H54 (cell line): ENCODE data around the gene SLC22A2.

ENCODE experiments used
- DNase-seq: peaks from one replicate; pipeline ENCODE4 v3.0.0; 2011; ENCODE audit warnings: low spot score, mixed read lengths; ENCODE audit not compliant: insufficient read length
- FAIRE-seq: peaks from 3 replicates; lab custom pipeline; 2011; peaks lifted over from hg19 to GRCh38; lab: Jason Lieb, UNC
- POLR2A ChIP-seq: IDR thresholded peaks from 2 replicates; pipeline ENCODE4 v1.6.1; 2011; ENCODE audit warnings: low read depth, mild to moderate bottlenecking, low read length

SLC22A2 gene

DNA sequence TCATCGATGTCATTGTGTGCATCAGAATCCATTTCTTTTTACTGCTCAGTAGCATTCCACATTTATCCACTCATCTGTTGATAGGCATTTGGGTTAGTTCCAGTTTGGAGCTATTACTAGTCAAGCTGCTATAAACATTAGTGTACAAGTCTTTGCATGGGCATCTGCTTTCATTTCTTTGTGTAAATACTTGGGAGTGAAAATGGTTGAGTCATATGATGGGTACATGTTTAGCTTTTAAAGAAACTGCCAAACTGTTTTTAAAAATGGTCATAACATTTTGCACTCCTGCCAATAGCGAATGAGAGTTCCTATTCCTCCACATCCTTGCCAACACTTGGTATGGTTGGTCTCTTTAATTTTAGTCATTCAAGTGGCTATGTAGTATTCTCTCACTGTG, 21.2 kb upstream of the SLC22A2 start:
- TF ChIP-seq POLR2A: no peak
- FAIRE-seq (no peak), DNase-seq (no peak)

DNA sequence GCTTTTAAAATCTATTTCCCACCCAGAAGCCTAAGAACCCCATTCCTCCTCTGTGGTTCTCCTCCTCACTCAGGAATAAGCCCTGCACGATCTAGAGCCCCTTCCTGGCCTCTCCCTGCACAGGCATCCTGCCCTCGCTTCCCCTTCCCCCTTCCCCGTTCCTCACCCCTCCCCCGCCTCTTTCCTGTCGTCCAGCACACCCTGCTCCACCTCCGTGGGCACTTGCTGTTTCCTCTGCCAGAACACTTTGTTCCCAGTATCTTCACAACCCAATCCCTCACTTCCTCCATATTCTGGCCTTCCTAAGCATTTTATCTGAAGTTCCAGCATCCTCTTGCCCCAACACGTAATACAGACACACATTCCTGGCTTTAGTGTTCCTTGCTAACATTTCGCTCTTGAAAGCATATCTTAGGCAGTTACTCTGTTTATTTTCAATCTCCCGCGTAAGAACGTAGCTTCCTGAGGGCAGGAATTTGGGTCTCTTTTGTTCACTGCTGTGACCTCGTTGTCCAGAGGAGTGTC, 20.2 kb upstream of the SLC22A2 start:
- FAIRE-seq: no peak
- no peak for TF ChIP-seq POLR2A
- DNase-seq: no peak

DNA sequence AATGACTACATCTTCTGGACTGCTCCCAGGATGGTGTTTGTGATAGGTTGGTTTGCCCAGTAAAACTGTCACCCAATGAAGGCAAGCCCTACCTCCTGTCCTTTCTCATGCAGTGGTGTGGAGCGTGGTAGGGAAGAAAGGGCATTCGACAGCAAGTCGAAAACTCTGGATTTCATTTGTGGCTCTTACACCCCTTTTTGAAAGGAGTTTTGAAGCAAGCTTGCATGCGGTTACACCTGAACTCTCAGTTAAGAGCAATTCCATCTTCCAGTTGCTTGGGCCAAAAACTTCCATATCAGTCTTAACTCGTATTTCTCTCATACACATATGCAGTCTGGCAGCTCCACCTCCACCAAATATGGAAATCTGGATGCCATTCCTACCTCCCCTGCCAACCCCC, 19.7 kb upstream of the SLC22A2 start:
- DNase-seq (no peak), FAIRE-seq (no peak)
- TF ChIP-seq POLR2A: no peak

DNA sequence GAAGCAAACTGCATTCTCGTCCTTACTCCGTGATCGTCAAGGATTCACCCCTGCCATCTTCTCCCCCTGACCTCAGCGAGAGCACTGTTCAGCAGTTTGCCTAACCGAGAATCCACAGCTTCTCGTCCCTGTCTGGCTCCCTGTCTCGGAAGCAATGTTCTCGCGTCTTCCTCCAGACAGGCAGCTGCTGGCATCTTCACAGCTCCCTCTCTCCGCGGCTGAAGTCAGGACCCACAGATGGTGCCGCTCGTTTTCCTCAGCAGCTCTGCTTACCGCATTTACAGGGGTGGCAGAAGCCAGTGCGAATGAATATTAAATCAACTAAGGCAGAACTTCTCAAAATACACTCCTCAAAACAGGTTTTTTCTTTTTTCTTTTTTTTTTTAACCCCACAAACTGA, 18.9 kb upstream of the SLC22A2 start:
- no peak for FAIRE-seq
- TF ChIP-seq POLR2A: no peak
- no peak for DNase-seq

DNA sequence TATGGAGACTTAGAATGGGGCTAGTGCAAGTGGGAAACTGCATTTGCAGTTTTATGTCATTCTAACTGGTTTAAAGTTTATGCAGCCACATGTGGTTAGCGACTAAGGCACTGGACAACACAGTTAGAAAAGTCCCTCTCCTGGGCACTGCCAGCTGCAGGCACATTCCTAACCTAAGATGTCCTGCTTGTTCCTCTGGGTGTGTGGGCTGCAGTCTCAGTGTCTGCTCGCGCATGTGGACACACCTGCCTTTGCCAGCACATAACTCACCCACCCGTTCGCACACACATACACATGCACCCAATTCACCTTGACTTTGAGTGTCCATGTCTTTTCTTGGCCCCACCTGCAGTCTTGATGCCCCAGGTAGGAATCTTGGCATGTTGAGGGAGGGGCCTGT, 18.5 kb upstream of the SLC22A2 start:
- TF ChIP-seq POLR2A: no peak
- FAIRE-seq: no peak
- DNase-seq: no peak

DNA sequence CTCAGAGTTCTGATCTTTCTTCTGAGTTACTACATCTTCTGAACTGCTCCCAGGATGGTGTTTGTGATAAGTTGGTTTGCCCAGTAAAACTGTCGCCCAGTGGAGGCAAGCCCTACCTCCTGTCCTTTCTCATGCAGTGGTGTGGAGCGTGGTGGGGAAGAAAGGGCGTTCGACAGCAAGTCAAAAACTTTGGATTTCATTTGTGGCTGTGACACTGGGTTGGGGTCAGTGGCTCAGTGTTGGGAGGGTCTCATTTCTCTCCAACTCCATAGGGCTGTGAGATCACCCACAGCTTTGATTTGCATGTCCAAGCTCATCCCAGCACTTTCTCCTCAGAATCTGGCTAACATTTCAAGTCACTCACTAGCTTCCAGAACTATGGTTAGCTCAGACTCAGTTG, 17.5 kb upstream of the SLC22A2 start:
- FAIRE-seq (no peak), DNase-seq (no peak)
- TF ChIP-seq POLR2A: no peak

DNA sequence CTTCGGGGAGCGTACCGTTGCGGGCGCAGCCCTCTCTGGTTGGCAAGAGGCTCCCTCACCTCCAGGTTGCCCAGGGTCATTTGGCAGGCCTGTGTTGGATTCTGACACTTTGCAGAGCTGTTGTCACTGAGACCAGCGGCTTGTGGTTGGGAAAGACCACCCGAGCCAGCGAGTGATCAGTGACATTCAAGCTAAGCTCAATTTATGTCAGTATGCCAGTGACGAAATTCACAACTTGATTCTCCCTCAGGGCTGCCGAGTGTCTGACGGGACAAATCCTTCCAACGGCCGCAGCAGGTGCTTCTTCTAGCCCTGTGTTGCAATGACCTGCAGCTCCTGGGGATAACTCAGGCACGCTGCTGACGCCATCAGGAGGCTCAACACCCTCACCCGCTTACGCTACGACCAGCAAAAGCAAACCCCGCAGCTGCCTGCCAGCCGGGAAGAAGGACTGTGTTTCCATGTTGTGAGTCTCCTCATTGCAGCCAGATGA, 16.9 kb upstream of the SLC22A2 start:
- DNase-seq (no peak), FAIRE-seq (no peak)
- TF ChIP-seq POLR2A: no peak

DNA sequence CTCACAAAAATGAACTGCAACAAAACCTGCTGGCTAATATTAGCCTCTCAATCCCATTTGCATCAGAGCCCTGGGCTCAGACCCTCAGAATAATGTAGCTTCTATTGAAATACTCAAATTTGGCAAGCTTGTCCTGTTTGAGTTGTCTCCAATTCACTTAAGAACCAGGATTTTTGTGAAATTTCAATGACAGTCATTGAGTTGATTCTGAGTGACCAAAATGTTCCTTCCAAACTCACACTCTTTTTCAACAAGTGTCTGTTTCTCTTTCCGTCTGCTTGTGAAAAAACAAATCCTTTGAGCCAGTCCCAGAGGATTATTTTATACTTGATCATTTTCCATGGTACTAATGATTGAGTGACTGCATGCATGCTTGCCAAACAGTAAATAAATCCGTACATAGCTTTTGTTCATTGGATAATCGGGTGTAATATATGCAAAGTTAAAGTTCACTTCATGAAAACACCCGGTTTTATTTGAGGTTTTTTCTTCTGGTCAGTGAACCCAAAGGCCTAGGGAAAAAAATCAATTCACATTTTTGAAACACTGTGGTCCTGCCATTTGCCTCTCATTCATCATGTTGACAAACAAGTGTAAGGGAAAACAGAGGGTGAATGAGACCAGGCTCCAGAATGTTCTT, 16.4 kb upstream of the SLC22A2 start:
- no peak for FAIRE-seq
- DNase-seq: no peak
- no peak for TF ChIP-seq POLR2A

DNA sequence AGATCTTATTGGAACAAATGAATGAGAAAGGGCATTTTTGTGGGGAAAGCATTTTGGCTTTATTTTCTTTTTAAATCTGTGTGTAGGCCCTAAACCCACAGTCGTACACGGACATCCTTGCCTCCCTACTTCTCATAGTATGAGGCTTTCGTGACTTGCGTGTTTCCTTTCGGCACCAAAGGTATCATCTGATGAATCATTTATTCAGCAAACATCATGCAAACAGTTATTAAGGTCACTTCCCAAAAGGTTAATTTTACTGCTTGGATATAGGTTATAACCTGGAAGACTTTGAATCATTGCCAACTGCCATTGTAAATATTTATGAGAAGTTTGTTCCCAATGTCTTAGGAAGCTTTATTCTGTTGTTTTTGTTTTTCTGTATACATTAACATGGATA, 15.1 kb upstream of the SLC22A2 start:
- no peak for FAIRE-seq
- no peak for TF ChIP-seq POLR2A
- DNase-seq: no peak

DNA sequence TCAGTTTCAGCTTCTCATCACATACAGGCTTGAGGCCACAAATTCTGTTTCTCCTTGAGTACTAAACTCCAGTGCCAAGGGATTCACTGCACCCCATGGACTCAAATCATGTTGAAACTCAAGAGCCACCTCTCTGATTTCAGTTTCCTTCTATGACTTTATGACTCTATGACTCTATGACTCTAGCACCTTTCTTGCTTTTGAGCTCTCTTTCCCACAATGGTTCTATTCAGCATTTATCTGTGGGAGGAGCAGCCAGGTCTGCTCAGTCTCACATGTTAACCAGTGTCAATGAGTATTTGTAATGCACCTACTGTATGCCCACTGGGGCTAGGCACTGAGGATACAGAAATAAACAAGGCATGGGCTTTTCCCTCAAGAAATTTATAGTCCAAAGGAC, 14.6 kb upstream of the SLC22A2 start:
- no peak for TF ChIP-seq POLR2A
- FAIRE-seq (no peak), DNase-seq (no peak)

DNA sequence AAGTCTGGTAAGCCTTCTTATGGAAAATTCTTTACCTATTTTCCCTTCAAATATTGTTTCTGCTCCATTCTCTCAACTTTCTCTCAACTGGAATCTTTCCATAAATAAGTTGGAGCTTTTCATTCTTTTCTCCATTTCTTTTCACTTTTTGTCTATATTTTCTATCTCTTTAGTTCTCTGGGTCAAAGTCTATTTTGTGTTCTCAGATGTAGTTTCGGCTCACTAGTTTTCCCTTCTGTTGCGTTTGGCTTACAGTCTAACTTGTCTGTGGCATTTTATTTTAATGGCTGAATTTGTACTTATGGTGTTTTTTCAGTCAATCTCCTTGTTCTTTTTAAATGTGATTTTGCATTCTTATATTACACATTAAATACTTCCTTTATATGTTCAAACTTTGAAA, 14.1 kb upstream of the SLC22A2 start:
- DNase-seq (no peak), FAIRE-seq (no peak)
- no peak for TF ChIP-seq POLR2A

DNA sequence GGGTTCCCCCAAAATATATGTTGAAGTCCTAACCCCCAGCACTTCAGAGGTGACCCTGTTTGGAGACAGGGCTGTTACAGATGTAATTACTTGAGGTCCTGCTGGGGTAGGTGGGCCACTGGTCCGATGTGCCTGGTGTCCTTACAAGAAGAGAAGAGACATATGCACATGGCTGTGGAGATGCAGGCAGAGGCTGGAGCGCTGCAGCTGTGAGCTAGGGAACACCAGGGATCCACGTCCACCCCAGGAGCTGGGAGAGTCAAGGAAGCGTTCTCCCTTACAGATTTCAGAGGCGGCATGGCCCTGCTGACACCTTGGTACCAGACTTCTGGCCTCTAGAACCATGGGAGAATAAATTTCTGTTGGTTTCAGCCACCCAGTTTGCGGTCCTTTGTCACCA, 11.7 kb upstream of the SLC22A2 start:
- TF ChIP-seq POLR2A: no peak
- DNase-seq (no peak), FAIRE-seq (no peak)

DNA sequence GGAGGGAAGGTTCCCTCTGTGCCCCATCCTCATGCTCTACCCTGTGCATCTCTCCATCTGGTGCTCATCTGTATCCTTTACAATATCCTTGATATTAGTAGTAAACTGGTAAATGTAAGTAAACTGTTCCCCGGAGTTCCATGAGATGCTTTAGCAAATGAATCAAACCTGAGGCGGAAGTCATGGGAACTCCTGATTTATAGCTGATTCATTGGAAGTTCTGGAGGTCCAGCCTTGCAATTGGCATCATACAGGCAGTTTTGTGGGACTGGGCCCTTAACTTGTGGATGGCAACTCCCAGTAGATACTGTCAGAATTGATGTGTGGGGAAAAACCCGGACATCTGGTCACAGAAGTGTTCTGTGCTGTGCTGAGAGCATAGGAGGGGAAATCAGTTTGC, 11.2 kb upstream of the SLC22A2 start:
- no peak for DNase-seq
- no peak for TF ChIP-seq POLR2A
- FAIRE-seq: no peak

DNA sequence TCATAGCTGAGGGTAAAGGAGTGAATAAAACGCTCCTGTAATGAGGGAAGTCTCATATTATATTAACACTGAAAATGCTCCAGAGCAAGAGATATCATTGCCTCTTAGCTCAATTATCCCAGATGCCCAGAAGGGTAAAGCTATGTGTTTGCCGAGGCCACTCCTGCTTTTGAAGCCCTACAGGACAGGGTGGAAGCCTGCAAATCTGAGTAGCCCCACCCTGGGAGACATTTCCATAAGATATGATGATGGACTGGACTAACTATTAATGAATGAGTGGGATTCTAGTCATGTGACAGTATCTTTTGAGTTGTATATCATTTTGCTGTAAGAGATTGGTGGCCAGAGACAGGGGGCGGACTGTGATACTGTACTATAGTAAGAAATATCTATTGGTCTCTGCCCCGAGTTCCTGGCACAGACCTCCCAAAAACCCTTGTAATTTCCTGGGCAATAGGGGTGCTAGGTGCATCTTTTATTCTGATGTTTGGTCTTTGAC, 10.5 kb upstream of the SLC22A2 start:
- TF ChIP-seq POLR2A: no peak
- DNase-seq (no peak), FAIRE-seq (no peak)

DNA sequence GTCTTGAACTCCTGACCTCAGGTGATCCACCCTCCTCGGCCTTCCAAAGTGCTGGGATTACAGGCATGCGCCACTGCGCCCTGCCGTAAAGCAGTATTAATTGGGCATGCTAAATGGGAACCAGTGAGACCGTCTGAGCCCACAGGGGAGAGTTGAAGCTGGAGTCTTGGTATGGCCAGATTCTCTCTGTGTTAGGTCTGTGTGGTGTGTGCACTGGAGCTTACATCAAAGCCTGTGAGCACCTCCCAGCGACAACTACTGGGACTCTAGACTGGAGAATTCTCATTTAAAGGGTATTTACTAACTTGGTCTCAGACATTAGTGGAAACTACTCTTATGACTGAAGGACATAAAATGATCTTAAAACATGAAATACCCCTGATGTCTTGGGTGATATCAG, 8.5 kb upstream of the SLC22A2 start:
- FAIRE-seq: no peak
- no peak for DNase-seq

More for the DNA sequence above, 8.5 kb upstream of the SLC22A2 start:
- no peak for TF ChIP-seq POLR2A
